Natural killer cell (primary cell): ENCODE data around the gene ITPKB. TPM values are rescaled to one million over a fixed set of nuclear protein-coding genes. Genes with fewer than 3 reads are reported as not detected.

ENCODE experiments used
- ATAC-seq, 3 donors: fragments of 150-1000 bp in 2 of 3; fragments of 200-7000 bp in 1 of 3; cut with Tn5 transposase; 1 replicate in 1 of 3; 2 replicates in 2 of 3; pipeline ENCODE4 v1.10.0; 2021; ENCODE audit warnings: mild to moderate bottlenecking in 2 of 3, moderate library complexity in 2 of 3
- DNase-seq, 2 donors: peaks; one replicate each; pipeline versions ENCODE4 v3.0.0 to v3.0.0-alpha.2; 2013 to 2021; ENCODE audit warnings: mixed read lengths in 1 of 2
- H3K27ac ChIP-seq: one replicate; pipeline ENCODE4 v1.5.1; 2013; ENCODE audit warnings: mild to moderate bottlenecking, low read length
- H3K27me3 ChIP-seq: one replicate; pipeline ENCODE4 v1.6.1; 2013; ENCODE audit warnings: low read length; ENCODE audit not compliant: control insufficient read depth, insufficient read depth
- H3K36me3 ChIP-seq: one replicate; pipeline ENCODE4 v1.6.1; 2013; ENCODE audit warnings: low read length; ENCODE audit not compliant: control insufficient read depth, insufficient read depth
- H3K4me1 ChIP-seq: one replicate; pipeline ENCODE4 v1.6.1; 2013; ENCODE audit warnings: low read length; ENCODE audit not compliant: control insufficient read depth, insufficient read depth
- H3K4me3 ChIP-seq: one replicate; pipeline ENCODE4 v1.5.1; 2013; ENCODE audit warnings: low read length
- H3K9me3 ChIP-seq: one replicate; pipeline ENCODE4 v1.6.1; 2013; ENCODE audit warnings: low read length; ENCODE audit not compliant: control insufficient read depth, insufficient read depth
- H3K27ac Mint-ChIP-seq, 2 donors: one replicate each; pipeline ENCODE4 v1.8.0; 2022; ENCODE audit warnings: mild to moderate bottlenecking in 2 of 2, mixed read lengths in 2 of 2, moderate library complexity in 1 of 2
- H3K27me3 Mint-ChIP-seq, 2 donors: one replicate each; pipeline ENCODE4 v1.8.0; 2022; ENCODE audit warnings: low read depth in 2 of 2, mixed read lengths in 2 of 2
- H3K36me3 Mint-ChIP-seq: one replicate; pipeline ENCODE4 v1.8.0; 2022; ENCODE audit warnings: mixed read lengths
- H3K4me1 Mint-ChIP-seq, 2 donors: one replicate each; pipeline ENCODE4 v1.8.0; 2022; ENCODE audit warnings: mixed read lengths in 2 of 2
- H3K4me3 Mint-ChIP-seq: one replicate; pipeline ENCODE4 v1.8.0; 2022; ENCODE audit warnings: mild to moderate bottlenecking, moderate library complexity, mixed read lengths
- H3K9me3 Mint-ChIP-seq, 2 donors: one replicate each; pipeline ENCODE4 v1.8.0; 2022; ENCODE audit warnings: mixed read lengths in 2 of 2
- CTCF ChIP-seq: fragments of 200-600 bp; IDR thresholded peaks from one replicate; pipeline ENCODE4 v1.8.0; 2022; ENCODE audit warnings: antibody characterized with exemption
- WGBS: methylation state at CpG from one replicate; pipeline ENCODE4 v1.1.7; 2013; ENCODE audit warnings: missing lambda C conversion rate; ENCODE audit not compliant: insufficient coverage; 5-methylcytosine and 5-hydroxymethylcytosine counted together
- intact Hi-C: fragments of 100-400 bp; cut with micrococcal nuclease; formaldehyde crosslinking; loops from one replicate; pipeline ENCODE4 v1.14.2; 2022
- total RNA-seq, 4 donors: library from RNA; stranded (reverse); fragments of 120-200 nt in 1 of 4; gene quantifications; one replicate each; pipeline versions ENCODE4 v1.2.3 to v1.2.4, GENCODE V29; 2013 to 2022

Gene ITPKB
- total RNA-seq, 3 donors from 2014 or later (not counting 1 experiment from before 2014, with no cell fraction given) = 92.2 to 133 (median 99.0) TPM

- DNase-seq (no peak), ATAC-seq (no peak)
- TF ChIP-seq CTCF = no peak
- Mint-ChIP-seq H3K9me3 (no peaks in the 10 kb centered on the region), H3K36me3 (no peaks in the 10 kb centered on the region), H3K4me1 (peaks cover 20 to 26% of the 10 kb centered on the region in 2 donors), H3K4me3 (no peak overlapping the region), H3K27ac (peak overlapping the region; percentile 71 to 74), H3K27me3 (no peaks in the 10 kb centered on the region)
- Histone ChIP-seq H3K9me3 (no peaks in the 10 kb centered on the region), H3K4me1 (peaks cover 42% of the 10 kb centered on the region), H3K27ac (peak overlapping the region; percentile 43), H3K27me3 (no peaks in the 10 kb centered on the region), H3K4me3 (no peak overlapping the region), H3K36me3 (peaks cover 54% of the 10 kb centered on the region)
- intact Hi-C loops = no loop called here
- 36% methylated on average over 8 of the region's 10 CpGs for WGBS
These were observed 106.1 kb downstream of the ITPKB start for GRCh38 chr1:226632922-226633351.

GRCh38 chr1:226632169-226632879, 106.8 kb downstream of the ITPKB start:
- Histone ChIP-seq H3K27me3 (no peaks in the 10 kb centered on the region), H3K9me3 (no peaks in the 10 kb centered on the region), H3K4me1 (peaks cover 42% of the 10 kb centered on the region), H3K27ac (peak overlapping the region; percentile 43), H3K4me3 (no peak overlapping the region), H3K36me3 (peaks cover 49% of the 10 kb centered on the region)
- Mint-ChIP-seq H3K4me1 (peaks cover 20 to 27% of the 10 kb centered on the region in 2 donors), H3K4me3 (no peak overlapping the region), H3K9me3 (no peaks in the 10 kb centered on the region), H3K36me3 (no peaks in the 10 kb centered on the region), H3K27me3 (no peaks in the 10 kb centered on the region), H3K27ac (peak overlapping the region; percentile 71 to 74)
- ATAC-seq (no peak), DNase-seq (no peak)
- 95% methylated on average over 8 of the region's 9 CpGs for WGBS
- TF ChIP-seq CTCF = no peak
- intact Hi-C loops = no loop called here

DNA sequence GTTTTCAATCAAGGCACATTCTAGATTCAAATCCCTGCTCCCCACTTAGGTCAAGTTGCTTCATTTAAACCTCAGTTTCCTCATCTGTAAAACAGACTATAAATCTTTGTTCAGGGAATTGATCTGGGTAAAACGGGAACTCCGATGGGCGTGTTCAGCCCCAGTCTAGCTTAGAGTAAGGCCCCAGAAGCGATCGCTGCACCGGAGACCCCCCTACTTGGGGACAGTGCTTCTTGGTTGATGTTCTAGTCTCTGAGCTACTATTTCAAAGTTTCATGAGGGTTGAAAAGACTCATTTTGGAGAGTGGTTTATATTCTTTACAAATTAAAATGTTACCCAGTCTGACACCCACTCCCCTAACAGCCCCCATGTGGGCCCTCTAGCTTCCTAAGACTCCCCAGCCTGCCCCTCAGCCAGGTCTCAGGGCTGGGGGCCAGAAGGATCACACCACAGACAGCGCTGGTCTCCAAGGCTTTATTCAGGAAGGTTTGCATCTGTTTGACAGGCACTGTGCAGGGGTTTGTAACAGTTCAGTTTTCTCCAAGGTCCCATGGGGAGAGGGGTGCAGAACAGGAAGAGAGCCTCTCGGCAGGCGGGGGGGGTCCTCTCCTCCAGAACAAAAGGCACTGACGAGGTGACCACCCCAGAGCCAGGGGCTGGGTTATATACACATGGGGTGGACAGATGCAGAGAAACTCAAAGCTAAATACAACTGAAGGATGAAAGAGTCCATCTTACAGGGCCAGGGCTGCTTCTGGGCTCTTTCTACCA, 107.7 kb downstream of the ITPKB start:
- Mint-ChIP-seq H3K9me3 (no peaks in the 10 kb centered on the region), H3K36me3 (no peaks in the 10 kb centered on the region), H3K27me3 (no peaks in the 10 kb centered on the region), H3K27ac (peak overlapping the region; percentile 71 to 74), H3K4me1 (peaks cover 25 to 30% of the 10 kb centered on the region in 2 donors), H3K4me3 (no peak overlapping the region)
- WGBS = 87% methylated on average over 10 of the region's 10 CpGs
- H3K36me3 ChIP-seq = peaks cover 41% of the 10 kb centered on the region
- H3K27ac ChIP-seq = no peak overlapping the region
- H3K4me1 ChIP-seq = peaks cover 45% of the 10 kb centered on the region
- no peak for TF ChIP-seq CTCF
- ATAC-seq = no peak
- DNase-seq = no peak
- H3K4me3 ChIP-seq = no peak overlapping the region
- H3K9me3 ChIP-seq = no peaks in the 10 kb centered on the region
- H3K27me3 ChIP-seq = no peaks in the 10 kb centered on the region
- intact Hi-C loops = no loop called here
